ENCODE data around the gene PRDX6.

Gene PRDX6

GRCh38 chr1:173520799-173521198 is 43.7 kb downstream of the PRDX6 start:
- TF ChIP-seq, protein P1, sequence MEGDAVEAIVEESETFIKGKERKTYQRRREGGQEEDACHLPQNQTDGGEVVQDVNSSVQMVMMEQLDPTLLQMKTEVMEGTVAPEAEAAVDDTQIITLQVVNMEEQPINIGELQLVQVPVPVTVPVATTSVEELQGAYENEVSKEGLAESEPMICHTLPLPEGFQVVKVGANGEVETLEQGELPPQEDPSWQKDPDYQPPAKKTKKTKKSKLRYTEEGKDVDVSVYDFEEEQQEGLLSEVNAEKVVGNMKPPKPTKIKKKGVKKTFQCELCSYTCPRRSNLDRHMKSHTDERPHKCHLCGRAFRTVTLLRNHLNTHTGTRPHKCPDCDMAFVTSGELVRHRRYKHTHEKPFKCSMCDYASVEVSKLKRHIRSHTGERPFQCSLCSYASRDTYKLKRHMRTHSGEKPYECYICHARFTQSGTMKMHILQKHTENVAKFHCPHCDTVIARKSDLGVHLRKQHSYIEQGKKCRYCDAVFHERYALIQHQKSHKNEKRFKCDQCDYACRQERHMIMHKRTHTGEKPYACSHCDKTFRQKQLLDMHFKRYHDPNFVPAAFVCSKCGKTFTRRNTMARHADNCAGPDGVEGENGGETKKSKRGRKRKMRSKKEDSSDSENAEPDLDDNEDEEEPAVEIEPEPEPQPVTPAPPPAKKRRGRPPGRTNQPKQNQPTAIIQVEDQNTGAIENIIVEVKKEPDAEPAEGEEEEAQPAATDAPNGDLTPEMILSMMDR (IDR thresholded peaks at IDR 0.05; ENCODE audit: low read depth, low read length, missing control alignments) = no peak

GRCh38 chr1:173523329-173523728 is 46.2 kb downstream of the PRDX6 start:
- no peak for DNase-seq (ENCODE audit: extremely low read depth, low read depth)
- no peak overlapping the region for H3K4me3 ChIP-seq (replicated peaks; ENCODE audit: low read depth, low read length)
- TF ChIP-seq, protein P1 (IDR thresholded peaks at IDR 0.05; ENCODE audit: low read depth, low read length, missing control alignments) = no peak

More at GRCh38 chr1:173520799-173521198, 43.7 kb downstream of the PRDX6 start:
- no peak overlapping the region for H3K4me3 ChIP-seq (replicated peaks; ENCODE audit: low read depth, low read length)
- DNase-seq (ENCODE audit: extremely low read depth, low read depth) = no peak

DNA sequence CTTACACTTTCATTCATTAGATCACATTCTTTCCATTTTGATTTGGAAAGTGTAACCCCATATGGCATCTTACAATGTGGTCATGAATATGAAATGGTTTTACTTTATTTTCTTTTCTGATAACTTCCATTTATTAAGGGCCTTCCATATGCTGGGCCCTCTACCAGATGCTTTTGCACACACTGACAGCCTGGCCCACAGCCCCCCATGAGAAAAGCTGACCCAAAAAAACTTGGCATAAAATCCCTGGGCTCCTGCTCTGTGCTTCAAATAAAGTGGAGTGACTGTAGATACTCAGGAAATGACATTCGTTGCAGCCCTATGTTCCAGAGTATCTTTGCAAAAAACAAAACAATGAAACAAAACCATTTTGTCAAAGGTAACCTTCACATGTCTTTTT is 48.8 kb downstream of the PRDX6 start:
- no peak overlapping the region for H3K4me3 ChIP-seq (replicated peaks; ENCODE audit: low read depth, low read length)
- TF ChIP-seq, protein P1 (IDR thresholded peaks at IDR 0.05; ENCODE audit: low read depth, low read length, missing control alignments) = no peak
- DNase-seq (ENCODE audit: extremely low read depth, low read depth) = no peak

DNA sequence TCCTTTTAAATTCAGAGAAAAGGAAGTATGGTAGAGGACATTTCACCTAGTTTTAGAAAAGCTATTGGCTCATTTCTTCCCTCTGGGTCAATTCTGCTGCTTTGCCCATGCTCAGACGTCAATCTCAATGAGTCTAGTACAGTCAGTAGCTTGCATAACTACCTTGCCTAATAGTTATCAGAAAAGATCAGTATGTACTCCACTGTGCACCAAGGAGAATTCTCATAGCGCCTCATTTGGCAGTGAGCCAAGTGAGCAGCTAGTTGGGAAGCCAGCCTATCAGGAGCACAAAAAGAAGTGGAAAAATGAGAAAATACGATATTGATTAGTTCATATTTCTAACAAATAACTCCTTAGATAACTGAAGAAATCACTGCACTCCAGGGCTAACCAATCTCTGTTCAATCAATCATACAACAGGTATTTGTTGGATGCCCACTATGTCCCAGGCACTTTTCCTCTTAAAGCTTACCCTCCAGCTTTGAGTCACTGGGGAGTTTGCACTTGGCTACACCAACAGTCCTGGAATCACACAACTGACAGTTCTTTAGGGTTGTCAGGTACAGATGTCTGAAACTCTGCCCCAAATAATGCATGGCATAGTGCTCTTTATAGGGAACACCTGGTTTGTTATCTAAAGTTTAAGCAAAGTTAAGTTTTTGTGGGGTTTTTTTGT is 50.2 kb downstream of the PRDX6 start:
- TF ChIP-seq, protein P1 (IDR thresholded peaks at IDR 0.05; ENCODE audit: low read depth, low read length, missing control alignments) = no peak
- no peak for DNase-seq (ENCODE audit: extremely low read depth, low read depth)
- no peak overlapping the region for H3K4me3 ChIP-seq (replicated peaks; ENCODE audit: low read depth, low read length)

DNA sequence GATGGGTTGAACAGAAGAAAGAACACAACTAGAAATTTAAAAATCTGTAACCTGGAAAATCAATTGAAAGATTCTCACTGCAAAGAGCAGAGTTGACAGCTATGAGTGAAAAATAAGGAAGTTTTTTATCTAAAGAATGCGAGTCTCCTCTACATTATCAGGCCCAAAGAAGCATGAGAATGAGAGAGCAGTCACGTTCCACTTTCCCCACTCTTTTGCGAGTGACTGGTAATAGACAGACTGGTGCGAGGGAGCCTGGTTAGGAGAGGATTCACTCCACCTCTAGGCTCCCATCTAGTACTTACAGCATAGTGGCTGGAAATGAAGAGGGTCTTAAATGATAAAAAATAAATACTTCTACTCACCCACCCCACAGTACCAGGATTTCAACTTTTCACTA is 52.0 kb downstream of the PRDX6 start:
- no peak overlapping the region for H3K4me3 ChIP-seq (replicated peaks; ENCODE audit: low read depth, low read length)
- DNase-seq (ENCODE audit: extremely low read depth, low read depth) = no peak
- TF ChIP-seq, protein P1 (IDR thresholded peaks at IDR 0.05; ENCODE audit: low read depth, low read length, missing control alignments) = no peak

- no peak overlapping the region for H3K4me3 ChIP-seq (replicated peaks; ENCODE audit: low read depth, low read length)
- TF ChIP-seq, protein P1 (IDR thresholded peaks at IDR 0.05; ENCODE audit: low read depth, low read length, missing control alignments) = no peak
- DNase-seq (ENCODE audit: extremely low read depth, low read depth) = no peak
These were observed 53.9 kb downstream of the PRDX6 start for GRCh38 chr1:173530795-173531693.
